Right atrium auricular region (tissue), 2 donors: ENCODE measurements around the gene PCNX4. TPM values are rescaled to one million over a fixed set of nuclear protein-coding genes. Genes with fewer than 3 reads are reported as not detected.

ENCODE experiments used
- DNase-seq: peaks from one replicate; pipeline ENCODE4 v3.0.0-alpha.2; 2019; ENCODE audit warnings: low spot score
- H3K27ac ChIP-seq, 2 donors: fragments of 200-600 bp; sonication (generic); 1 replicate in 1 of 2; 2 replicates in 1 of 2; pipeline ENCODE4 v1.5.1; 2016 to 2019
- H3K27me3 ChIP-seq, 2 donors: fragments of 200-600 bp; sonication (generic); one replicate each; pipeline versions ENCODE4 v1.5.1 to v1.6.0; 2017 to 2019
- H3K36me3 ChIP-seq: fragments of 200-600 bp; sonication (generic); one replicate; pipeline ENCODE4 v1.5.1; 2016
- H3K4me1 ChIP-seq, 2 donors: fragments of 200-600 bp; sonication (generic); one replicate each; pipeline versions ENCODE4 v1.5.1 to v1.6.0; 2017 to 2019
- H3K4me3 ChIP-seq, 2 donors: fragments of 200-600 bp; sonication (generic); 1 replicate in 1 of 2; 2 replicates in 1 of 2; pipeline ENCODE4 v1.5.1; 2017 to 2019; ENCODE audit warnings: mild to moderate bottlenecking in 1 of 2, moderate library complexity in 1 of 2
- H3K9me3 ChIP-seq, 2 donors: fragments of 200-600 bp; sonication (generic); one replicate each; pipeline ENCODE4 v1.5.1; 2019
- total RNA-seq, 2 donors: library from RNA; depleted of rRNA; stranded (reverse); fragments of >200 nt; gene quantifications; one replicate each; pipeline ENCODE4 v1.1.0, GENCODE V29; 2016
- TF ChIP-seq, protein P1 (sequence below), 2 donors: fragments of 200-600 bp; sonication (generic); IDR thresholded peaks; one replicate each; pipeline ENCODE4 v1.5.1; 2019; ENCODE audit warnings: antibody characterized with exemption in 2 of 2

PCNX4 gene
- total RNA-seq, 2 donors from 2014 or later: 63.2 to 65.0 TPM

DNA sequence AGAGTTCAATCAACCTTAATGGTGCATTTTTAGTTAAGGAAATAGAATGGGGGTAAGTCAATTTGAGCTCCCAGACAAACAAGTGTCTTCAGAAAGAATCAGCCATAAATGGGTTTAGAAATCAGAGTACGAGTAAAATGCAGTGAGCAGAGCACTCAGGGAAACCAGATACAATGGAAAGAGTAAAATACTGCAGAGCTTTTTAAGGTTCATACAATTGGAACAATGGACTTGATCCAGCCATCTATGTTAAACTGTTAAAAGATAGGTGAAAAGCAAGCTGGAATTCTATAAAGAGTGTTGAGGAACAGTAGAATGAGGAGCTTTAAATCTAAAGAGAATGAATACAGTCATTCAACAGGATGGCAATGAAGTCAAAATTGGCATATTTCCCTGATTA lies 23.8 kb upstream of the PCNX4 start:
- H3K27me3 ChIP-seq: no peaks in the 10 kb centered on the region
- TF ChIP-seq, protein P1, sequence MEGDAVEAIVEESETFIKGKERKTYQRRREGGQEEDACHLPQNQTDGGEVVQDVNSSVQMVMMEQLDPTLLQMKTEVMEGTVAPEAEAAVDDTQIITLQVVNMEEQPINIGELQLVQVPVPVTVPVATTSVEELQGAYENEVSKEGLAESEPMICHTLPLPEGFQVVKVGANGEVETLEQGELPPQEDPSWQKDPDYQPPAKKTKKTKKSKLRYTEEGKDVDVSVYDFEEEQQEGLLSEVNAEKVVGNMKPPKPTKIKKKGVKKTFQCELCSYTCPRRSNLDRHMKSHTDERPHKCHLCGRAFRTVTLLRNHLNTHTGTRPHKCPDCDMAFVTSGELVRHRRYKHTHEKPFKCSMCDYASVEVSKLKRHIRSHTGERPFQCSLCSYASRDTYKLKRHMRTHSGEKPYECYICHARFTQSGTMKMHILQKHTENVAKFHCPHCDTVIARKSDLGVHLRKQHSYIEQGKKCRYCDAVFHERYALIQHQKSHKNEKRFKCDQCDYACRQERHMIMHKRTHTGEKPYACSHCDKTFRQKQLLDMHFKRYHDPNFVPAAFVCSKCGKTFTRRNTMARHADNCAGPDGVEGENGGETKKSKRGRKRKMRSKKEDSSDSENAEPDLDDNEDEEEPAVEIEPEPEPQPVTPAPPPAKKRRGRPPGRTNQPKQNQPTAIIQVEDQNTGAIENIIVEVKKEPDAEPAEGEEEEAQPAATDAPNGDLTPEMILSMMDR (IDR thresholded peaks at IDR 0.05): no peak
- no peak overlapping the region for H3K4me3 ChIP-seq
- no peaks in the 10 kb centered on the region for H3K9me3 ChIP-seq
- H3K27ac ChIP-seq: no peak overlapping the region
- no peak for DNase-seq
- no peaks in the 10 kb centered on the region for H3K4me1 ChIP-seq
- H3K36me3 ChIP-seq: no peaks in the 10 kb centered on the region

DNA sequence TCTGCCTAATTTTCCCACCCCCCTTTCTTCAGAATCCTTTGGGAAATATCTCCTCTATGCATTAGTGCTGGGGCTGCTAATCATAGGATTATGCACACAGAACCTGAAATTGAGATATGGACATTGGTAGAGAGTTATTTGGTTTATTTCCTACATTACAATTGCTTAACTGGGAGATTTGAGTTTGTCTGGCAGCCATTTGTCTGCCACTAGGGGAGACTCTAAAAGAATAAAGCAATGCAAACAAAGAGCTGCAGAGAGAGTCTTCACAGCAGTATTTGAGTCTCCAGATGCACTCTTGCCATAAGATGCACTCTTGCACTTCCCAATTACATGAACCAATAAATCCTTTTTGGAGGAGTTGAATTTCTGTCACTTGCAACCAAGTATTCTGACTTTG lies 12.0 kb upstream of the PCNX4 start:
- Histone ChIP-seq H3K9me3 (no peaks in the 10 kb centered on the region), H3K4me1 (no peaks in the 10 kb centered on the region), H3K4me3 (no peak overlapping the region), H3K36me3 (no peaks in the 10 kb centered on the region), H3K27me3 (no peaks in the 10 kb centered on the region), H3K27ac (no peak overlapping the region)
- TF ChIP-seq, protein P1 (IDR thresholded peaks at IDR 0.05): no peak
- no peak for DNase-seq

DNA sequence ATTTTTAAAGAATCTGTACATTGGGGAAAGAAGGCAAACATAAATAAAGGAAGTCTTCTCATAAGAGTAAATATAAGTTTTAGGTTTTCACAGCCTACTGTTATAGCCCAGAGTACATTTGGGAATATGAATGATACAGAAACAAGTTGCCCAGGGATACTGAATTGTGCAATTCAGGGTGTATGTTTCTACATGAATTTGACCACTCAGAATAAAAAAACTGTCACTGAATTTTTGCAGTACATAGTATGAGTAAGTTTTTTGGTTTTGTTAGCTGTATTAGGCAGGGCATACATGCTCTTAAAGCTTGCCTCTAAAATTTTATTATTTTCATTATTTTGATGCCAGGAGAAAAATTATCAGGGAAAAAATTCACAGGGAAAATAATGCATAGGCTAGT lies 6.6 kb upstream of the PCNX4 start:
- no peak overlapping the region for H3K4me3 ChIP-seq
- DNase-seq: no peak
- H3K4me1 ChIP-seq: no peaks in the 10 kb centered on the region
- no peak overlapping the region for H3K27ac ChIP-seq
- H3K36me3 ChIP-seq: no peaks in the 10 kb centered on the region
- no peaks in the 10 kb centered on the region for H3K27me3 ChIP-seq
- no peaks in the 10 kb centered on the region for H3K9me3 ChIP-seq
- TF ChIP-seq, protein P1 (IDR thresholded peaks at IDR 0.05): no peak

- no peak for DNase-seq
- Histone ChIP-seq H3K9me3 (no peaks in the 10 kb centered on the region), H3K27me3 (no peaks in the 10 kb centered on the region), H3K27ac (no peak overlapping the region), H3K4me3 (no peak overlapping the region), H3K4me1 (no peaks in the 10 kb centered on the region), H3K36me3 (no peaks in the 10 kb centered on the region)
- TF ChIP-seq, protein P1 (IDR thresholded peaks at IDR 0.05): no peak
Observed at GRCh38 chr14:60085693-60086092, 6.0 kb upstream of the PCNX4 start.

DNA sequence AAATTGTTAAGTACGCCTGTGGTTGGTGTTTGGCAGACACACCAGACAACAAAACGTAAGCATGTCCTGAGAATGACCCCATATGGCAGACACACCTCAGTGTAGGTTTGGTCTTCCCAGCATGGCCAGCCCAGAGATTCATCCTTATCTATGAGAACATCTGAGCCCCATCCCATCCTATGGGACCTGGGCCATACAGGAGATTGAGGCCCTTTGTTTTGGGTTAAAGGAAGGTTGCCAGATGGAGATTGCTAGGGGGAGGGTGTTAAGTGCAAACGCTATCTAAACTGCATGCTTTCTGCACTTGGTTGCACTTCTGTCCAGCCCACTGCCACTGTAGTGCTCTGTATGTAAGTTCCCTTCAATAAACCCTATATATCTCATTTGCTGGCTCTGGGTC lies 4.1 kb upstream of the PCNX4 start:
- Histone ChIP-seq H3K27ac (no peak overlapping the region), H3K4me1 (no peaks in the 10 kb centered on the region), H3K27me3 (no peaks in the 10 kb centered on the region), H3K36me3 (no peaks in the 10 kb centered on the region), H3K9me3 (no peaks in the 10 kb centered on the region), H3K4me3 (no peak overlapping the region)
- no peak for DNase-seq
- TF ChIP-seq, protein P1 (IDR thresholded peaks at IDR 0.05): no peak

DNA sequence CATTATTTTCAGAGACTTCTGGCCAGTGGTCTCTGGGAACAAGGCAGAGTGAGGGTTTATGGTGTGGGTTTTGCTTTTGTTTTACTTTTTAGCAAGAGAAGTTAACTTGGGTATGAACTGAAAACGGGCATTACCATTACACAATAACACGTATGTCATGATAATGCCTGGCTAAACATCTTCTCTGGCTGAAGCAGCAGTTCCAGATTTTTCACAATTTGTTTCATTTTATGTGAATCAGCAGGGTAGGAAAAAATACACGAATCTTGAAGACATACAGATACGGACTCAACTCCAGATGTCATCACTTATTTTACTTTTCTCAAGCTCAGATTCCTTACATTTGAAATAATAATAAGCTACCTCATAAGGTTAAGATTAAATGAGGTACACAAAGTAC lies 2.5 kb upstream of the PCNX4 start:
- DNase-seq: no peak
- Histone ChIP-seq H3K9me3 (no peaks in the 10 kb centered on the region), H3K27me3 (no peaks in the 10 kb centered on the region), H3K27ac (no peak overlapping the region), H3K4me3 (no peak overlapping the region), H3K4me1 (peaks cover 0 to 13% of the 10 kb centered on the region in 2 donors), H3K36me3 (no peaks in the 10 kb centered on the region)
- TF ChIP-seq, protein P1 (IDR thresholded peaks at IDR 0.05): no peak
